HCEC 1CT (cell line): ENCODE data around the gene RUNX3.
A peak's percentile ranks its signal among the peaks of the same experiment; 100 is the strongest.
"Not testable (repeated sequence)": the region's sequence is repeated elsewhere in the genome, so short reads cannot be mapped to it uniquely, and the experiment has no call there.

Experiments used
- DNase-seq: peaks from one replicate; pipeline ENCODE4 v3.0.0-alpha.2; 2017

Gene RUNX3

GRCh38 chr1:24911651-24912155 lies 18.4 kb downstream of the RUNX3 start:
- no peak for DNase-seq

- DNase-seq = no peak
These were observed 19.1 kb downstream of the RUNX3 start for GRCh38 chr1:24910751-24911650.

GRCh38 chr1:24910210-24910609 lies 19.9 kb downstream of the RUNX3 start:
- DNase-seq = no peak

- DNase-seq = peak; percentile 49
These were observed 20.6 kb downstream of the RUNX3 start for GRCh38 chr1:24909388-24909898.

- no peak for DNase-seq
These were observed 21.4 kb downstream of the RUNX3 start for GRCh38 chr1:24908591-24909259.

- not testable (repeated sequence) for DNase-seq
These were observed 22.3 kb downstream of the RUNX3 start for GRCh38 chr1:24907587-24908294.

- DNase-seq = no peak
These were observed 23.2 kb downstream of the RUNX3 start for GRCh38 chr1:24906760-24907490.

- no peak for DNase-seq
These were observed 23.9 kb downstream of the RUNX3 start for GRCh38 chr1:24905979-24906720.

GRCh38 chr1:24905355-24905978 lies 24.6 kb downstream of the RUNX3 start:
- DNase-seq = no peak

- DNase-seq = no peak
These were observed 25.2 kb downstream of the RUNX3 start for GRCh38 chr1:24904731-24905354.

GRCh38 chr1:24903955-24904730 lies 25.9 kb downstream of the RUNX3 start:
- no peak for DNase-seq

GRCh38 chr1:24903560-24903954 lies 26.5 kb downstream of the RUNX3 start:
- DNase-seq = no peak

- no peak for DNase-seq
These were observed 27.0 kb downstream of the RUNX3 start for GRCh38 chr1:24903011-24903461.

- no peak for DNase-seq
These were observed 27.6 kb downstream of the RUNX3 start for GRCh38 chr1:24902471-24902891.

GRCh38 chr1:24901791-24902470 lies 28.1 kb downstream of the RUNX3 start:
- DNase-seq = no peak

- DNase-seq = no peak
These were observed 28.9 kb downstream of the RUNX3 start for GRCh38 chr1:24900985-24901781.

- no peak for DNase-seq
These were observed 29.6 kb downstream of the RUNX3 start for GRCh38 chr1:24900486-24900849.
